Tibial nerve (tissue), 4 donors: ENCODE data around the gene RPP40.
"Not testable (repeated sequence)": the region's sequence is repeated elsewhere in the genome, so short reads cannot be mapped to it uniquely, and the experiment has no call there.

Source experiments
- CTCF ChIP-seq, 5 experiments: fragments of 200-600 bp in 3 of 5; fragments of 450-650 bp in 2 of 5; sonication (generic) in 3 of 5; IDR thresholded peaks; one replicate each; pipeline ENCODE4 v1.5.1; 2016 to 2019; ENCODE audit warnings: antibody characterized with exemption in 5 of 5, mild to moderate bottlenecking in 3 of 5, moderate library complexity in 2 of 5
- EP300 ChIP-seq, 2 donors: sonication (generic); formaldehyde crosslinking; IDR thresholded peaks; one replicate each; pipeline ENCODE4 v1.6.1; 2017; ENCODE audit warnings: antibody characterized with exemption in 2 of 2, mild to moderate bottlenecking in 1 of 2
- POLR2A ChIP-seq, 2 donors: fragments of 450-650 bp; IDR thresholded peaks; one replicate each; pipeline ENCODE4 v1.6.1; 2017; ENCODE audit warnings: antibody characterized with exemption in 2 of 2, mild to moderate bottlenecking in 2 of 2, moderate library complexity in 2 of 2

GRCh38 chr6:5033214-5033904 is 29.5 kb upstream of the RPP40 start:
- TF ChIP-seq CTCF, EP300, POLR2A (IDR thresholded peaks at IDR 0.05): not testable (repeated sequence)
